Lower leg skin (tissue), 4 donors: ENCODE measurements around the gene PPP1R14C. TPM values are rescaled to one million over a fixed set of nuclear protein-coding genes. Genes with fewer than 3 reads are reported as not detected.

ENCODE experiments used
- DNase-seq, 2 donors: peaks; one replicate each; pipeline ENCODE4 v3.0.0-alpha.2; 2019; ENCODE audit warnings: low spot score in 2 of 2
- H3K4me3 ChIP-seq: fragments of 200-600 bp; sonication (generic); 2 replicates; pipeline ENCODE4 v1.5.1; 2017; ENCODE audit warnings: mild to moderate bottlenecking, low read depth; ENCODE audit not compliant: poor library complexity, severe bottlenecking
- CTCF ChIP-seq, 3 donors: fragments of 450-650 bp; IDR thresholded peaks; one replicate each; pipeline ENCODE4 v1.5.1; 2016; ENCODE audit warnings: antibody characterized with exemption in 3 of 3, mild to moderate bottlenecking in 3 of 3, moderate library complexity in 2 of 3
- POLR2A ChIP-seq, 2 donors: fragments of 450-650 bp; IDR thresholded peaks; one replicate each; pipeline ENCODE4 v1.6.1; 2016 to 2017; ENCODE audit warnings: antibody characterized with exemption in 2 of 2, mild to moderate bottlenecking in 1 of 2, moderate library complexity in 1 of 2
- WGBS, 2 donors: methylation state at CpG; one replicate each; pipeline ENCODE4 v1.1.5; 2018; 5-methylcytosine and 5-hydroxymethylcytosine counted together
- intact Hi-C: fragments of 100-400 bp; cut with DNase I; formaldehyde crosslinking; loops from one replicate; pipeline ENCODE4 v1.15.0; 2023; ENCODE audit warnings: low total_unique reads
- total RNA-seq, 4 donors: library from RNA; depleted of rRNA; stranded (reverse); fragments of >200 nt; gene quantifications; one replicate each; pipeline ENCODE4 v1.1.0, GENCODE V29; 2016

PPP1R14C gene
- total RNA-seq, 4 donors from 2014 or later, result 116 to 145 (median 127) TPM

- H3K4me3 ChIP-seq, result no peak overlapping the region
- intact Hi-C loops, result no loop called here
- no peak for DNase-seq
- TF ChIP-seq CTCF (IDR thresholded peaks at IDR 0.05) (no peak), POLR2A (IDR thresholded peaks at IDR 0.05) (no peak)
- 94 to 96% methylated on average over 1 of the region's 1 CpG for WGBS, 2 donors
Measured at GRCh38 chr6:150180517-150180916, 37.7 kb downstream of the PPP1R14C start.

- intact Hi-C loops, result no loop called here
- no peak for DNase-seq
- no peak overlapping the region for H3K4me3 ChIP-seq
- WGBS, 2 donors, result 86 to 90% methylated on average over 4 of the region's 4 CpGs
- no peak for TF ChIP-seq POLR2A (IDR thresholded peaks at IDR 0.05)
- TF ChIP-seq CTCF (IDR thresholded peaks at IDR 0.05), result no peak
Measured at GRCh38 chr6:150182460-150183078, 39.7 kb downstream of the PPP1R14C start.

GRCh38 chr6:150183105-150183504 lies 40.3 kb downstream of the PPP1R14C start:
- no peak overlapping the region for H3K4me3 ChIP-seq
- no peak for DNase-seq
- no peak for TF ChIP-seq CTCF (IDR thresholded peaks at IDR 0.05)
- no peak for TF ChIP-seq POLR2A (IDR thresholded peaks at IDR 0.05)
- WGBS, 2 donors, result 79 to 80% methylated on average over 4 of the region's 4 CpGs
- intact Hi-C loops, result no loop called here

GRCh38 chr6:150183966-150184365 lies 41.1 kb downstream of the PPP1R14C start:
- intact Hi-C loops, result no loop called here
- no peak for DNase-seq
- WGBS, 2 donors, result 88 to 94% methylated on average over 6 of the region's 6 CpGs
- no peak for TF ChIP-seq POLR2A (IDR thresholded peaks at IDR 0.05)
- TF ChIP-seq CTCF (IDR thresholded peaks at IDR 0.05), result no peak
- no peak overlapping the region for H3K4me3 ChIP-seq

GRCh38 chr6:150184850-150185731 lies 42.2 kb downstream of the PPP1R14C start:
- TF ChIP-seq CTCF (IDR thresholded peaks at IDR 0.05) (no peak), POLR2A (IDR thresholded peaks at IDR 0.05) (no peak)
- no peak overlapping the region for H3K4me3 ChIP-seq
- intact Hi-C loops, result no loop called here
- peak in 1 of 2 donors; percentile 36 for DNase-seq
- WGBS, 2 donors, result 77 to 81% methylated on average over 10 of the region's 10 CpGs
